Measurements from ENCODE around the gene ATG7.

Gene ATG7

GRCh38 chr3:11536936-11537612 lies 264.9 kb downstream of the ATG7 start:
- DNase-seq (ENCODE audit: low read depth) = no peak

DNA sequence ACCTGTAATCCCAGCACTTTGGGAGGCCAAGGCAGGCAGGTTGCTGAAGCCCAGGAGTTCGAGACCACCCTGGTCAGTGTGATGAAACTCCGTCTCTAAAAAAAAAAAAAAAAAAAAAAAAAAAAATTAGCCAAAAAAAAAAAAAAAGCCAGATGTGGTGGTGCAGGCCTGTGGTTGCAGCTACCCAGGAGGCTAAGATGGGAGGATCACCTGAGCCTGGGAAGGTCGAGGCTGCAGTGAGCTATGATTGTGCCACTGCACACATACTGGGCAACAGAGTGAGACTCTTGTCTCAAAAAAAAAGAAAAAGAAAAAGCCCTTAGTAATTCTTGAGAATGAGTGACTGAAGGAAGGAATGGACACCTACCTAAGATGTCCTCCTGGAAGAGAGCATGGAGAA lies 266.4 kb downstream of the ATG7 start:
- DNase-seq (ENCODE audit: low read depth) = no peak

DNA sequence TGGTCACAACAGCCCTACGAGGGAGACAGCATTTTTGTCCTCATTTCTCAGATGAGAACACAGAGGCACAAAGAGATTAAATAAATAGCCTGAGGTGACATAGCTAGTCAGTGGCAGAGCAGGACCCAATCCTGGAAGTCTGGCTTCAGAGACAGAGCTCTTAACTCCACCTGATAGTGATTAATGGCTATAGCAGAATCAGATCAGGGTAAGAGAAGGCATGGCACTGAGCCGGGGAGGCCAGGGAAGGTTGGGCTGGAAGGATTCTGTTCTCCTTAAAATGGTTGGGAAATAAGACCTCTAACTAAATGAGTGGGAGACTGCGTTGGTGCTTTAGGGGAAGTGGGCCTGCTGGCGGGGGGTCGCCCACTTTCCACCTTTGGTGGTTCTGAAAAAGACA lies 267.0 kb downstream of the ATG7 start:
- no peak for DNase-seq (ENCODE audit: low read depth)

- DNase-seq (ENCODE audit: low read depth) = no peak
Observed at GRCh38 chr3:11539677-11540076, 267.5 kb downstream of the ATG7 start.

DNA sequence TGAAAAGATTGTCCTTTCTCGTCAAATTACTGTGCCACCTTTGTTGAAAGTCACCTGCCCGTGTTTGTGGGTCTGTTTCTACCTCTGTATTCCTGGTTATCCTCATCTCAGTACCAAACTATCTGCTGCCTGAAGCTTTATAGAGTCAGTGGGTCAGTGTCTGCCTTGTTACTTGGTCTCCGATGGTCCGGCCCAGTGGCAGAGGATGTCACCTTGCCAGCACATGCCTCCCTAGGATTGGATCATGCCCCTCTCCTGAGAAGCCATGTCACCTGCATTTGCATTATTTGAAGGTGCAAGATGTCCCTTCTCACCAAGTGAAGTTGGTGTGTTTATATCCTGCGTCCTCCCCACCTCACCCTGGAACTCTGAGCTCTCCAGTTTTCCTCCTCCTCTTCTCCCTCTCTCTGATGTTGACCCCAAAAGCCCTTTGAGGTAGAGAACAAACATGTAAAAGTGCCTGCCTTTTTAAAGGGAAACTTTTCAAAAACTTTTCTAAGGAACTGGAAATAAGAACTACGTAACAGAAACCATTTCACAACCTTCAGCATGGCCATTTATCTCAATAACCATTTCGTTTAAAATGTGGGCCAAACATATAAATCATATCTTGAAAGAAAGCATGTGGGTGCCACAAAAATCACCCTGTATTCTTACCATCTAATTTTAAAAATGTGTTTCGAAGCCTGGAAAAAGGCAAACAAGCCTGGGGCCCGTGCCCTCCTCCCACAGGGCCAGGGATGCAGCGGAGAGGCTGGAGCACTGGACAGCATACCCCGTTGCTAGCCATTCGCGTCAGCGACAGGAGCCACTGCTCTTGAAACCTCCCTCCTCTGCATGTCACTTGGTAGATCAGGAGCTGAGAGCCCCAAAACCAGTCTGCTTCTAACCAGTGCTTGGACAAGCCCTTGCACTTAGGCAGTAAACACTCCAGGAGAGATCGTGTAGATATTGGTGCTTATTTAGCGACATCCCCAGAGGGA lies 269.4 kb downstream of the ATG7 start:
- DNase-seq (ENCODE audit: low read depth) = no peak

- no peak for DNase-seq (ENCODE audit: low read depth)
Observed at GRCh38 chr3:11542551-11542950, 270.4 kb downstream of the ATG7 start.

- no peak for DNase-seq (ENCODE audit: low read depth)
Observed at GRCh38 chr3:11543141-11543947, 271.1 kb downstream of the ATG7 start.

DNA sequence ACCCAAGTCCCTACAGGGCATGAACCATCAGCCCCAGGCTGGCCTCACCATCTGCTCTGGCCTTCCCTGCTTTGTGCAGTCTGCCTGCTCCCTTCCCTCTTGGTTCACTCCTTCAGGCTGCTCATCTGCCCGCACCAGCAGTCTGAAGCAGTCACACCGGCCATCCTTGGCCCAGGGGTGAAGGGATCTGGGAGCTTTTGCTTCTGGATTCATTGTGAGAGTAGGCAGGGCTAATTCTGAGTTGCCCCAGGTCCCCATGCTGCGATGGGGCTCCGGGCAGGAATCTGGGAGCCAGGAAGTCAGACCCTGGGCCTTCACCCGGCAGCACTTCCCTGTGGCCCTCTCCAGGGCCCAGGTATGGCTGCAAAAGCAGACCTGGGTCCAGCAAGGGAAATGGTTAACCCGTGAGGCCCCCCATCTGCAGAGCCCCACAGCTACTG lies 271.8 kb downstream of the ATG7 start:
- no peak for DNase-seq (ENCODE audit: low read depth)

- peak; percentile 30 for DNase-seq (ENCODE audit: low read depth)
Observed at GRCh38 chr3:11544412-11545181, 272.4 kb downstream of the ATG7 start.

GRCh38 chr3:11545186-11545851 lies 273.1 kb downstream of the ATG7 start:
- DNase-seq (ENCODE audit: low read depth) = no peak

GRCh38 chr3:11546657-11547302 lies 274.6 kb downstream of the ATG7 start:
- DNase-seq (ENCODE audit: low read depth) = no peak

GRCh38 chr3:11547498-11547897 lies 275.3 kb downstream of the ATG7 start:
- no peak for DNase-seq (ENCODE audit: low read depth)

DNA sequence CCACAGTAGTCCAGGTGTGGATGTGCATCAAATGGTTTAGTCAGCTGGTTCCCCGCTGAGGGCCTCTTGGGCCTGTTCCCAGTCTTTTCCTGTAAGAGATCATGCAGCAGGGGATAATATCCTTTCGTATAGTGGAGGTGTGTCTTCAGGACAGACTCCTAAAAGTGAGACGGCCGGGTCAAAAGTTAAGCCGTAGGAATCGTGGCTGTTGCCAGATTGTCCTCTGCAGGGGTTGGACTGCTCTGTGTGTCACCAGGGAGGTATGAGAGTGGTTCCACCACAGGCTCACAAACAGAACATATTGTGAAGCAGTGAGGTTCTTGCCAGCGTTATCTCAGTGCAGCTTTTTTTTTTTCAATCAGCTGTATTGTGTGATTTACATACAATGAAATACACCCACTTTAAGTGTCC lies 276.5 kb downstream of the ATG7 start:
- DNase-seq (ENCODE audit: low read depth) = peak; percentile 66

GRCh38 chr3:11549580-11550140 lies 277.5 kb downstream of the ATG7 start:
- DNase-seq (ENCODE audit: low read depth) = peak; percentile 79

DNA sequence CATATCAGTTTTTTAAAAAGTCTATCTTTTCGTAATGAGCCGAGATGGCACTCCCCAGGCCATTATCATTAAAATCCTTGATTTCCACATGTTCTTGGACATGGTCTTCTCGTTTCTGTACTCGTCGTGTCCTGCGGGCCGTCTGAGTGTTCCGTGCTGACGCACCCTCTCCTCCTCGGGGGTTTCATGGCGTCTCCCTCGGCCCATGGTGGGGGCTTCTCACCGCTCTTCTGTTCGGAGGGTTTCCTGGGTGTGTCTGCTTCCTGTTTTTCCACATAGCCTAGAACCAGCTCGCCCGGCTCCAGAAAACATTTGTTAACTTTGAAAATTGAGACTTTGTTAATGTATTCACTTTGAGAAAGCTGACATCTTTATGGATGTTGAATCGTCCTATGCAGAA lies 278.8 kb downstream of the ATG7 start:
- DNase-seq (ENCODE audit: low read depth) = no peak

DNA sequence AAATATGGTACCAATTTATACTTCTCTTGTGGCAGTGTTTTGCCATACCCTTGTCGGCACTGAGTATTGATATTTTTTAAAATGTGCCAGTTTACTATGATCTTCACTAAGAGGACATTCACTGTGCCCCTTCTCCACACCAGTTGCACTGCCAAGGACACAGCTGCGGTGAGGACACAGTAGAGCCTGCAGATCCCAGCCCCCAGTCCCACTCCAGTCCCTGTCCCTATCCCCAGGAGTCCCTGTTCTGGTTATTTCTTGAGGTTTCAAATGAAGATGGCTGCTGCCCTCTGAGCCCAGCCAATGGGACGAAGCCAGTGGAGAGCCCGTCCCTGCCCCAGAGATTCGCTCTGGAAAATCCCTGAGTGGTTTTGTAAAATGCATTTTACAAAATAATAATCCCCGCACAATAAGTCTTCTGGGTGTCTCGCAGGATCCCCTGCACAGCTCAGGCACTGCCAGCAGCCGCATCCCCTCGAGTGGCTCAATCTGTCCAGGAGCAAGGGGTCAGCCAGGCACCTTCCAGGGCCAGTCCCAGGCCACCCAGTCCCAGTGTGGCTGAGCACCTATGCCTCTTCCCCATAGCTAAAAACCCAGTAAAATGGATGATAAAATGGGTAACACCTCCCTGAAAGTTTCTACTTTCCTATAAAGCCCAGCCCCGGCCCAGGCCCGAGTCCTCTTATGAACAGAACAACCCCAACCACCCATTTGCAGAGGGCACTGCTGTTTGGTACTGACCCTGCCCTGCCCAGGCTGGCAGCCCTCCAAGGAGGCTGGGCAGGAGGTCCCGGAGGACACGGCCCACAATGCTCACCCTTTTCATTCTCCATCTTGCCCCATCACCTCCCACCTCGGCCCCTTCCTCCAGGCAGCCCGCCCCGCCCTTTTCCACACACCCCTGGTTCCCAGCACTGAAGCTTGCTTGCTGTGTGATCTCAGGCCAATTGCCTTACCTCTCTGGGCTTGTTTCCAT lies 280.4 kb downstream of the ATG7 start:
- no peak for DNase-seq (ENCODE audit: low read depth)

DNA sequence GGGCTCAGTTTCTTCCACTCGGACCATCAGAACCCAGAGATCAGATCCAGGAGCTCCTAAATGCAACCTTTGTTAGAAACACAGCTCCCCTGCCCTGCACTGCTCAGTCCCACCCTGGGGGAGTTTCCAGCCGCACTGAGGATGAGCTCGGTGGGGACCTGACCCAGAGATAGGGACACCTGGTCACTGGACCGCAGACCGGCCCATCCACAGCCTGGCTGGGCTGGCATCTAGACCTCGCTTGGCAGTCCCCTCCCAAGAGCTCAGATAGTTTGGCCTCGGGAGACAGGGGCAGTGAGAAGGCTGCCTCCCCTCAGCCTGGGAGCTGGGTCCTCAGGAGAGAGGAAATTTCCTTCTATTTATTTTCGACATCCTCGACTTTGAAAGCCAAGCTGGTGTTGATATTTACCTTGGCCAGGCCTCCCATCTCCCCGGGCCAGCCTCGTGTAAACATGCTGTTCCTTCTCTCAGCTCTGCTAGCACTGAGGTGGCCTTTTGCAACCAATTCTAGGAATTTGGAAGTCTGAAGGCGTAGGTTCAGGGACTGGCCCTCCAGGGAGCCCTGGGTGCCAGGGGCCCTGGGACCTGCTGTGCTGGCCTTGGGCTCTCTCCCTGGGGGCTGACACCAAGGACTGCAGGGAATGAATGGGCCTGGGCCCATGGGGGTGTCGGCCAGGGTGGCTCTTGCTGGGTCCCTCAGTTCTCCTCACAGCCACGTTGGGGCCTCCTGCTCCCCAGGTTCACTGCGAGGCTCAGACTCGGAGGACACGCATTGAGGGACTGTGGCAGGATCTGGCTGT lies 281.4 kb downstream of the ATG7 start:
- DNase-seq (ENCODE audit: low read depth) = peak; percentile 84

DNA sequence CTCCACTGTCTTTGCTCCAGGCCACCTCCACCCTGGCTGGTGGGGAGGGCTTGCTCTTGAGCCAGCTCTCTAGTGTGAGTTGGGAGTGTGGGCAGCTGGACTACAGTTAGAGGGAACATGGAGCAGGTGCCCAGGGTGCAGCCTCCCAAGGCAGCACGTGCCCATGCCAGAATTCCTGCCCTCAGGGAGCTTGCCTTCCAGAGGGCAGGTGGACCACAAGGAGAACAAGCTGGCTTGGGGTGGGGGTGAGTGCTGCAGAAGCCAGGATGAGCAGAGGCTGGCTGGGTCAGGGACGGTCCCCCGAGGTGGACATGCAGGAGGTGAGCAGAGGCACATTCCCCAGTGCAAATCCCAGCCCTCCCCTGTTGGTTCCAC lies 282.0 kb downstream of the ATG7 start:
- no peak for DNase-seq (ENCODE audit: low read depth)

Measured in fibroblast of gingiva (primary cell).